HTERT RPE-1 (cell line): Measurements from ENCODE around the gene ESRRG.
"Not testable (repeated sequence)": the region's sequence is repeated elsewhere in the genome, so short reads cannot be mapped to it uniquely, and the experiment has no call there.

Source experiments
- in situ Hi-C: fragments of 300-500 bp; cut with MboI; formaldehyde crosslinking; loops from 4 replicates; pipeline ENCODE4 v1.14.3; 2020; ENCODE audit warnings: low sequenced_read_pairs

Gene ESRRG

DNA sequence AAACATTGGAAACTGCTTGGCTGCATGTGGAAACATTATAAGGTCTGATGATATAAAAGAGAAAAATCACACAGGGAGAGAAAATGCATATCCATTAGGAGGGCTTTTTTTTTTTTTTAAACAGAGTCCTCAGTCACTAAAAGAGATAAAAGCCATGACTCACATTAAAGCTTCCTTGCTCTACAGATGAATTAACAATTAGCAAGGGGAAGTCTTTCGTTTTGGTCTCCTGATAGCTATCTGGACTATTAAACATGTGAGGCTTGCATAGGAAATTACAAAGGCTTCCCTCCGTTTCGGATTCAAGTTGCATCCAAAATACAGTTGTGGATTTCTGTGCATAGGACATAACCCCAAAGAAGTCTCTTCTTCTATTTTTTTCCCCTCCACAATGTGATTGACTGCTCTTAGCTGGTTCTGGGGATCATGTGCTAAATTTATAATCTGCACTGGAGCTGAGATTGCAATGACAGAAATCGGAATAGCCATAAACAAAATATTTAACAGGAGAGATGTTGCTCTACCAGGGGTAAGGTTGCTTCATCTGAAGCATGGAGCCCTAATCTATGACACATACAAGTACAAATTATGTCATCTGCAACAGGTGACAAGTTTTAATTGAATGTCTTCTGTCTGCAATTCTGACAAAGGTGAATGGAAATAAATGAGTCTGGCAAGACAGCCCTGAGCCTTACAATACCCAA, 146.8 kb downstream of the ESRRG start:
- in situ Hi-C loops = no loop called here

DNA sequence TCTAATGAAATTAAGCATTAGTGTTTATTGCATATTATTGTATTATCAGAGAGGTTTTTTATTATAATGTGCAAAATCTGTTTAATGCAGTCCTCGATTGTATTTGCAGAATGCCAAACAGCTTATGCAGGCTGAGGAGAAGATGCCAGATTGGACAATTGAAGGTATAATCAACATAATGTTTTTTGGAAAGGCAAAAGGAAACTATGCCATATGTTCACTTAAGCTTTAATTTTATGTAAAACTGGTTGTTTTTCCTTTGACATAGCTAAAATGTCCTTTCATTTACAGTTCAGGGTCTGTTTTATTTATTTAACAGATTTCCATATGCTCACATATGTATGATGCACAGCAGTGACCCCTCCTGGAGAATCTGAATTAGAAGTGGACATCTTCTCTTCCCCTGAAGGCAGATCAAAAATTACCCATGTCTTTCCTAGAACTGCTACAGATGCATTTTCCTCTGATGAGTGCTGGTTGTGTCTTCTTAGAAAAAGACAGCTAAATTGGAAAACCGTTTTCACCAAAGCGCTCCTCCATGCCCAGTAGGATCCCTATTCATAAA, 156.5 kb downstream of the ESRRG start:
- in situ Hi-C loops = no loop called here

GRCh38 chr1:216563087-216563486, 160.1 kb downstream of the ESRRG start:
- in situ Hi-C loops = no loop called here

- in situ Hi-C loops = no loop called here
Observed at GRCh38 chr1:216562383-216562782, 160.8 kb downstream of the ESRRG start.

GRCh38 chr1:216560527-216560926, 162.7 kb downstream of the ESRRG start:
- in situ Hi-C loops = no loop called here

DNA sequence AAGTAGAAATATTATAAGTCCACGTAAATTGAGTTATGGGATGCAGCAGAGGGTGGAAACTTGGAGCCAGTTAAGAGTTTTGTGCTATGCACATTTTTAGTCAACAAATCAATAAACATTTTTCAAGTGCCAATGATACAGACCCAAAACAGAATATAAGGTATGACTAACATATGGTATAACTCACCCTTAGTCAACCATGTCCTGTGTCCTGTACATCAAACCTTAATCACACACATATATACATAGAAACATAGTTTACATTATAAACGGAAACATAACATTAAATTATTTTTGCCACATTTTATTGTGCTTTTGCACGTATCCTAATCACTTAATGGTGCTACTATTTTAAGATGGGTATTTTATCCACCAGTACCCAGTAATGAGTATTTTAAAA, 163.9 kb downstream of the ESRRG start:
- in situ Hi-C loops = no loop called here

- in situ Hi-C loops = no loop called here
Observed at GRCh38 chr1:216555653-216556052, 167.6 kb downstream of the ESRRG start.

- in situ Hi-C loops = no loop called here
Observed at GRCh38 chr1:216554934-216555333, 168.3 kb downstream of the ESRRG start.

- in situ Hi-C loops = no loop called here
Observed at GRCh38 chr1:216553766-216554165, 169.5 kb downstream of the ESRRG start.

GRCh38 chr1:216553040-216553439, 170.2 kb downstream of the ESRRG start:
- in situ Hi-C loops = no loop called here

DNA sequence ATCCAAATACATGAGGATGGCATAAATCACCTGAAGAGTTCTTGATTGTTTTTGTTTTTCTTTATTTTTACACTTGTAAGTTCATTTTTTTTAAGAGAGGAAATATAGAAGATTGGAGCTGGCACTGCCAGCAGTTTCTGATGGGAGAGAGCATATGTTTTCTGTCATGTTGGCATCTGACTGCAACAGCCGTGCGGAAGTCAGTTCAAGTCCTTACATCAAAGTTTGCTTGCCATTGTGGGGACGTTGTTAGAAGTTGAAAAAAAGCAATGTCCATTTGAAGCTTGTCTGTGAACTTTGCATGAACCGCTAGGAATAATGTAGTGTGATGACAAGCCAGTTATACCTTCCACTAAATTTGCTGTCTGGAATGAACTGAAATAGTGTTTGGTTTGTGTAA, 173.4 kb downstream of the ESRRG start:
- in situ Hi-C loops = no loop called here

- in situ Hi-C loops = no loop called here
Observed at GRCh38 chr1:216542741-216543140, 180.5 kb downstream of the ESRRG start.

GRCh38 chr1:216542263-216542662, 181.0 kb downstream of the ESRRG start:
- in situ Hi-C loops = no loop called here

DNA sequence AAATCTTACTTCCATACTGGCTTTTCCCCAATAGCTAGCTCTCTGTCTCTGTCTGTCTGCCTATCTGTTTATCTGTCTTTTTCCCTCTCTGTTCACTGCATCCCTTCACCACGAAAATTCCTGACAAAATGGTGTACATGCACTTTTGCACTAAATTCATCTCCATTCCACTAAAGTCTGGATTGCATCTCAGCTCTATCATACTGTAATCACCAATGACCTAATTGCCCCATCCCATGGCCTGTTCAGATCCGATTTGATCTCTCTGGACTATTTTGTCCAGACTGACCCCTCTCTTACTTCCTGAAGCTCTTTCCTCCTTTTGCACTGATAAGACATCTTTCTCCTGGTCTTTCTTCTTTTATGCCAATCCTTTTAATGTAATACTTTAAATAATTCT, 187.5 kb downstream of the ESRRG start:
- in situ Hi-C loops = no loop called here

DNA sequence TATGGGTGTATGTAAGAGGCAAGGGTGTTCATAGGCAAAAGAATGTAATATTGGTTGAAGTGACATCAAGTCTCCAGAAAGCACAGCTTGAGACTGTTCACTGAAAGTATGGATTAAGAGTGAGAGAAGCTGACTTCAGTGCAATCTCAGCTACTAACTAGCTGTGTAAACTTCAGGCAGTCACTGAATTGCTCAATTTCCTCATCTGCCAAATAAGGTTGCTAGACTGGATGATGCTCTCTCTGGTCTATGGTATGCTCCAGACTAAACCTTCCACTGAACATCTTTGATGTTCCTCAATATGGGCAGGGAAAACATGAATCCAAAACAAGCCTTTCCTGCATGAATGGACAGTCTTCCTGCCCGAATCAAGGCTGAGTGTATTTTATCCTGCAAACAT, 188.2 kb downstream of the ESRRG start:
- in situ Hi-C loops = no loop called here

DNA sequence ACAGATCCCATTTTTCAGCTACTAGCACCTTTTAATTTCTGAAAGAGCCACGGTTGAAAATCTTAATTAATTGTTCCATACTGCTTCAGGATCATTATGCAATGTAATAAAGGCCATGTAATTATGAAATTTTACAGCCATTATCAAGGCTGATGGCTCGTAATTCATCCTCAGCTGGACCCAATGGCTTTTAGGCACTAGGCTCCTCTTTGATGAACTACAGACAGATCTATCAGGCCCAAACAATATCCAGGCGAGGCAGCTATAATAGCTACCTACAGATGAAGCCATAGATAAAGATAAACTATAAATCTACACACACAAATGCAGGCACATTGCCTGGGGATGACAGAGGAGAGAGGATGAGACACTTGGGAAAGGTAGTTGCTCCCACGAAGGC, 189.5 kb downstream of the ESRRG start:
- in situ Hi-C loops = no loop called here

GRCh38 chr1:216532251-216532798, 190.9 kb downstream of the ESRRG start:
- in situ Hi-C loops = no loop called here

GRCh38 chr1:216531263-216532239, 191.7 kb downstream of the ESRRG start:
- in situ Hi-C loops = no loop called here

GRCh38 chr1:216529851-216530250, 193.4 kb downstream of the ESRRG start:
- in situ Hi-C loops = not testable (repeated sequence)

GRCh38 chr1:216528816-216529215, 194.4 kb downstream of the ESRRG start:
- in situ Hi-C loops = no loop called here

GRCh38 chr1:216523449-216524190, 199.6 kb downstream of the ESRRG start:
- in situ Hi-C loops = no loop called here
